HFF-Myc (cell line): ENCODE results near the gene MRM2.

Source experiments
- DNase-seq: peaks from one replicate; pipeline ENCODE4 v3.0.0-alpha.2; 2011; ENCODE audit warnings: low read depth; ENCODE audit errors: extremely low read depth
- H3K4me3 ChIP-seq: replicated peaks from 2 replicates; pipeline ENCODE4 v1.5.1; 2011; ENCODE audit warnings: low read depth, mild to moderate bottlenecking, control low read depth, low read length
- CTCF ChIP-seq: IDR thresholded peaks from 2 replicates; pipeline ENCODE4 v1.5.1; 2012; ENCODE audit warnings: mild to moderate bottlenecking, low read depth, low read length, control low read depth; ENCODE audit errors: missing control alignments

The MRM2 gene

GRCh38 chr7:2266911-2267310 is 24.9 kb upstream of the MRM2 start:
- TF ChIP-seq CTCF: no peak
- H3K4me3 ChIP-seq: no peak overlapping the region
- DNase-seq: no peak

- no peak for DNase-seq
- no peak overlapping the region for H3K4me3 ChIP-seq
- TF ChIP-seq CTCF: no peak
Observed at GRCh38 chr7:2264158-2264557, 22.2 kb upstream of the MRM2 start.

- no peak for DNase-seq
- TF ChIP-seq CTCF: no peak
- no peak overlapping the region for H3K4me3 ChIP-seq
Observed at GRCh38 chr7:2263176-2263575, 21.2 kb upstream of the MRM2 start.

- no peak for DNase-seq
Observed at GRCh38 chr7:2261611-2262010, 19.6 kb upstream of the MRM2 start.

GRCh38 chr7:2260820-2261219 is 18.8 kb upstream of the MRM2 start:
- no peak overlapping the region for H3K4me3 ChIP-seq
- DNase-seq: no peak
- no peak for TF ChIP-seq CTCF

More at GRCh38 chr7:2261611-2262010, 19.6 kb upstream of the MRM2 start:
- TF ChIP-seq CTCF: no peak
- no peak overlapping the region for H3K4me3 ChIP-seq

- no peak overlapping the region for H3K4me3 ChIP-seq
- no peak for DNase-seq
- TF ChIP-seq CTCF: no peak
Observed at GRCh38 chr7:2259480-2259879, 17.5 kb upstream of the MRM2 start.

- H3K4me3 ChIP-seq: no peak overlapping the region
- no peak for DNase-seq
Observed at GRCh38 chr7:2258661-2259365, 16.8 kb upstream of the MRM2 start.

More at GRCh38 chr7:2258661-2259365, 16.8 kb upstream of the MRM2 start:
- TF ChIP-seq CTCF: no peak
